ENCODE measurements around the gene PDCD4.

PDCD4 gene

DNA sequence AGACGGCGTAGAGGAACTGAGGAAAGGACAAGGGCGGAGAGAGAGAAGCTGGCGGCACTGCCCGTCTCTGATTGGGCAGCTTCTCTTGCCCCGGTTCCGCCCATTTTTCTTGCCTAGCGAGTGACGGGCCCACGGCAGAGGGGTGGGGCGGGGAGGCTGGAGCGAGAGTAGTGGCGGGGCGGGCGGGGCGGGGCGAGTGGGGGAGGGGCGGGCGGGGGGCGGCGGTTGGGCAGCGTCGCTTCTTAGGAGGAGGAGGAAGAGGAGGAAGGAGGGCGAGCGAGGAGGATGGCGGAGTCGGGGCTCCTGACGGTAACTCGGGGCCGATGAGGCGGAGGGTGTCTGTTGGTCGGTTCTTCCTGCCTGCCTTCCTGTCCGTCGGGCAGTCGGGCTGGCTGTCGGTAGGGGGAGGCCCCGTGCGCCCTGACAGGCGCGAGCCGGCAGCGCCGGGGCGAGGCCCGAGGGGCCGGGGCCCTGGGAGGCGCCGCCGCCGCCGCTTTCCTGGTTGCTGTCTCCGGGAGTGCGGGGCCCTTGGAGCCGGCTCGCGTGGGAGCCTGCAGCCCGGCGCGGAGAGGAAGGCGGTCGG is 47.7 kb downstream of the PDCD4 start, which contains the start of gene SHOC2:
Gene SHOC2 (plus strand): TSS at position 256 of the 583 bp plus-strand sequence. CDS start 44,755 bp downstream, outside the sequence.
- DNase-seq (ENCODE audit: low spot score), result no peak

DNA sequence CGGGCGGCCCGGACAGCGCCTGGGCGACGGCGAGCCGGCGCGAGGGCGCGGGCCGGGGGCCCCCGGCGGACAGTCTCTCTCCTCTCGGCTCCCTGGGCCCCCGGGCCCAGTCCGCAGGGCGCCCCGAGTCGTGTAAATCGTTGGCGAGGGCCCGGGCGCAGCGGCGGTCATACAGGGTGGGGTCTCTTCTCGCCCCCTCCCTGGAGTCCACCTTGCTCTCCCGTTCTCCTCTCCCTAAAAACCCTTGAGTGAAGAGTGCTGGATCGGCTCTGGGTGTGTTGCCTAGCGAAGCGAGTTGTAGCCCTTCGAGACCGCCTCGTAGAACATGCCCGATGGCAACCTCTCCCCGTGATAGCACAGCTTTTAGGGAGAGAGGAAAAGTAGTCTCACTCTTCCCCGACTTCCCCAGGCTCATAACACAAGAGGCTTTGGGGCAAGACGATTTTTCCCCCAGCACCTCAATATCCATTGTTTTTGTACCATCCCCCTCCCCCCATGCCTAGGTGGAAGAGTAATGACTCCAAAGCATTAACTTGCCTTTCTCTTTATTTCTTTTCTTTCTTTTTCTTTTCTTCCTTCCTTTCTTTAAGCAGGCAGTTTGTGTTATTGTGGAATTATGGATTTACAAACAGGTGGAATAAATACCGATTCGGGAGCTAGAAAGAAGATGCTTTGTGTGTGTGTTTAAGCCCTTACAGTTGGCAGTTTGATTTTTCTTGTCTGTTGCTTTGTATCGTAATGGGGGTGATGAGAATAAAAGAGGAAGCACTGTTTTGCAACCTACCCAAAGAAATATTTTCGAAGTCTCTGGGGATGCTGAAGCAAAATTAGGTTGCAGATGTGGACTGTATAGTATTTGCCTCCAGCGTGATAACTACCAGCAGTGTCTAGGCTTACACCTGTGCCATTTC is 48.5 kb downstream of the PDCD4 start:
- peak; percentile 64 for DNase-seq (ENCODE audit: low spot score)

DNA sequence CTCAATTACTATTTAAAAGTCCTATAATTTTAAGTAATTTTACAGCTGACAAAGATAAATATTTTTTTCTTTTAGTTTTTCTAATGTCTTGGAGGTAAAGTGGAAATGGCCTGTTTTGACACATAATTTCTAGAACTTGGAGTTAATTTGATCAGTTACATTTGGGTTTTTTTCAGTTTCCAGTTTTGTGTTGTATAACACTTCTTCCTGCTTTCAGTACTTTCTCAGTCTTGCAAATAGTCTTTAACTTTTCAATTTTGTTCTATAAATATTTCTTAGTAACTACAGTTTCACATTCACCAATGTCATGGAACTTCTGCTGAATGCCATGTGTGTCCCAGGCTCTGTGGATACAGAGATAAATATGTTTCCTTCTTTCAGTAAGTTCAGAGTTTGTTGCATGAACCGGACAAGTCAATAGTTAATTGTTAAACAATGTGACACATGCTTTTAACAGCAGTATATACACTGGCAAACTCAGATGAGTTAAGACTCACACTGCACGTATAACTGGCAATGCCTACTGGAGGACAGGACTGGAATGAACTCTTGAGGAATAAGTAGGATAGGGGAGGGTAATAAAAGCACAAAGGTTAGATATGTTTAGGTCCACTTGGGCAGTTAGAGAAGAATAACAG is 52.2 kb downstream of the PDCD4 start:
- DNase-seq (ENCODE audit: low spot score), result peak; percentile 3

DNA sequence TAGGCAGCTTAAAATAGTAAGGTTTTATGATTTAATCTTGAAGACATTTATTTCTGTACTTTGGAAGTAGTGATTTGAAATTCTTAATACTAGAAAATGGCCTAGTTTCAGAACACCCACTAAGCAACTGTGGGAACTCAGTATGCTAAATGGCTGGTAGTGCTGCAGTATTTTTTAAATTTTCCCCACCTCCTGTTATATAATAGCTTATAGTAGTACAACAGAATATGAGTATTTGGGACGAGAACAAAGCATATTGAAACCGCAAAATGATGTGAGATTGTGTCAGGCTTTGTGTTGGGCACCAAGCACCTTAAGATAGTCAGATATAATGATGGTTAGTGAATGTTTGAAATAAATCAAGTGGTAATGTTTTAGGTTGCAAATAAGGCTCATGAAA is 55.7 kb downstream of the PDCD4 start:
- no peak for DNase-seq (ENCODE audit: low spot score)

DNA sequence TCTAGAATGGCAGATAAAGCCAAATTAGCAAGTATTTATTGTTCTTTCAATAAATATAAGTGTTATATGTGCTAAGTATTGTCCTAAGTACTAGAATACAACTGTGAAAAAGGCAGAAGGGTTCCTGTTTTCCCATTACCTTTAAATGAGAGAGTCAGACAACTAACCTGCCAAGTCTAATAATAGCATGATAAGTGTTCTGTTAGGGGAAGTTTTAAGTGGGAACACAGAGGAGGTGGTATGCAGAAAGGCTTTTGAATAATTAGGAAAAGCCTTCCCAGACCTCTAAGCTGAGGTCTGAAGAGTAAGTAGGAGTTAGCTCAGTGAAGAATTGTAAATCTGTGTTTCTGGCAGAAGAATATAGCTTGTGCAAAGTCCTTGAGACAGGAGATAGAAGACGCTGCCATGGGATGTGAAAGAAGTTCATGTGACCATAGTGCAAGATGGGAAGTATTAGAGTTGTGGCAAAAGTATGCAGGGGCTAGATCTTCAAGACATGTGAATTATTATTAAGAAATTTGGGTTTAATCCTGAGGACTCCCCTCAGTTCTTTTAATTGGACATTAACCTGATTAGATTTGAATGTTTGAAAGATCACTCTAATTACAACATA is 60.1 kb downstream of the PDCD4 start:
- no peak for DNase-seq (ENCODE audit: low spot score)

DNA sequence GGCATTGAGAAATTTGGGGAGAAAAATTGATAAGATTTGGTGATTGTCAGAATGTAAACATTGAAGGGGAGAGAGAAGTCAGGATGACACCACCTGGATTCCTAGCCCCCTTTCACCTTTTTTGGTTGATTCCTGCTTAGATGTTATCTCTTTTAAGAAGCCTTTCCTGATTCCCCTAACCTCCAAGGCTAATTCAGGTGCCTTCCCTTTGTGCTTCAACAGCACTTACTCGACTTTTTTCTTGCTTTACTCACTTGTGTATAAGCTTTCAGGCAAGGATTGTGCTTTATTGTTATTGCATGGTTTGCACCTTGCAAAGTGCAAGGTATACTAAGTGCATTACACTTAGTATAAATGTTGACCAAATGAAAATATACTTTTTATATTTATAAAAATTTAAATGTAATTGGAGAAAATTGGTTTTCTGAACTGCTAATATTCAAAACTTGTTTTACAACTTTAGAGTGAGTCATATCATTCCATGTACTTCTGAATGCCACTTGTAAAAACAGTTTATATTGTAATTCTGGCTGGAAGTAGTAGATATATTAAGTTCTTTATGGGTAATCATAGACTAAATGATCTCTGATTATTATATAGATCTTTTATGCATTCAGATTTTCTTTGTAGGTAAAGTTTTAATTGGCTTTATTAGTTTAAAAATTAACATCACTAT is 60.9 kb downstream of the PDCD4 start:
- no peak for DNase-seq (ENCODE audit: low spot score)

DNA sequence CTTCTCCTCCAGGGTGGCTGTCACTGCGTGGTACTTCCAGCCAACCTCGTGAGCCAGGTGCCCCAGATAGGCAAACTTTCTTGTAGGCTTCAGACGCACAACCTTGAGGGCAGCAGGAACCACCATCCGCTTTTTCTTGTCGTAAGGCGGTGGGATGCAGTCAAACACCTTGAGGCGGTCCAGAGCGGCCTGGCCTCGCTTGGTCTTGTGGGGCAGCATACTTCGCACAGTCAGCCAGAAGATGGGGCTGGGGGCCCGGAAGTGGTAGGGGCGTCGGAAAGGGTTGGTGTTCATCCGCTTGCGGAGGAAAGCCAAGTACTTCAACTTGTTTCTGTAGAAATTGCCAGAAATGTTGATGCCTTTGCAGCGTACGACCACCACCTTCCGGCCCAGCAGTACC is 65.0 kb downstream of the PDCD4 start:
- no peak for DNase-seq (ENCODE audit: low spot score)

DNA sequence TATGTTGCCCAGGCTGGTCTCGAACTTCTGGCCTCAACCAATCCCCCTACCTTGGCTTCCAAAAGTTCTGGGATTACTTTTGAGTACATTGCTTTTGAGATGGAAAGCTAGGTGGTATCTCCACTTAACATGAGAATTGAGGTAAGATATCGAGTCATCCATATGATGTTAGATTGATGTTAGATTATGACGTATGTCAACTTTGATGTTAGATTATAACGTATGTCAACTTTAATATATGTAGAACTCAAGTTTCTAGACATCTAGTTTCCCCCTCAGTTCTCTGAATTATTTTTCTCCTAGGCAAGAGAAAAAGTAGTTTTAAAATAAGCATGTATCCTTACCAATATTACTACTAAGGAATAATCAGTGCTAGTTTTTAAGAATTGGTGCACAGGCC is 67.7 kb downstream of the PDCD4 start:
- no peak for DNase-seq (ENCODE audit: low spot score)

DNA sequence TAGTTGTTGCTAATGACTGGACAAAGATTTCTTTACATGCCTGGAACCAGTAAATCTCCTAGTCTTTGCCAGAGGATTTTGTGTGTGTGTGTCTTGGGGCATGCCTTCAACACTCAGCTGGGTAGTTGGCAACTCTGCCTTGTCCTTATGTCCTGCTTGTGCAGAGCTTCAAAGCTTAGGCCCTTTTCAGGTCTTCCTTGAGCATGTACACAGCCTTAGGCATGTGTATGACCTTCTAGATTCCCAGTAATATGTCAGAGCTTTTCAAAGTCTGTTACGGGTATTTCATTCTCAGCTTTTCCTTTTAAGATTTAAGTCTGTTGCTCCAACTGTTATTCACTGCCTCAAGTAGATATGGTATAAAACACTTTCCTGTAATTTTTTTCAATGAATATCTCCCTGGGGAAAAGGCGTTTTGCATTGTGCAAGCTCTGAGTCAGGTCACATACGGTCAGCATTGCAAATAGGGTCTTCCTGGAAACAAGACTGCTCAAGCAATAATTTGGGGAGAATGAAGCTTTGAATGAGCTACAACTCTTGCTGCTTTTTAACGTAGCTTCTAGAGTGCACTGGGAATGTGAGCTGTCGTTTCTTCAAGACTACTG is 73.2 kb downstream of the PDCD4 start:
- DNase-seq (ENCODE audit: low spot score), result no peak

DNA sequence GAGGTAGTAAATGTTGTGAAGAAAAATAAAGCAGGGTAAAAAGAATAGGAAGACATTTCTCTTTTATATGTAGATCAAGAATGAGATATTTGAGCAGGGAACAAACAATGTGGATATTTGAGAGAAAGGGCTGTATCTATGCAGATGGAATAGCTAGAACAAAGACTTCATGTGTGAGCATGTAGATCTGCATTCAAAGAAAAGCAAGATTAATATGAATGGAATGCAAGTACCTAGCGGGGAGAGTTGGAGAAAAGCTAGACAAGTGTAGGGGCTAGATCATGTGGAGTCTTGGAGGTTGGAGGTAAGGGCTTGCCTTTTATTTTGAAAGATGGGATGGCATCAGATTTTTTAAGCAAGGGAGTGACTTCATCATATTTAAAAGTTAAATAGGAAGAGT is 74.8 kb downstream of the PDCD4 start:
- no peak for DNase-seq (ENCODE audit: low spot score)

DNA sequence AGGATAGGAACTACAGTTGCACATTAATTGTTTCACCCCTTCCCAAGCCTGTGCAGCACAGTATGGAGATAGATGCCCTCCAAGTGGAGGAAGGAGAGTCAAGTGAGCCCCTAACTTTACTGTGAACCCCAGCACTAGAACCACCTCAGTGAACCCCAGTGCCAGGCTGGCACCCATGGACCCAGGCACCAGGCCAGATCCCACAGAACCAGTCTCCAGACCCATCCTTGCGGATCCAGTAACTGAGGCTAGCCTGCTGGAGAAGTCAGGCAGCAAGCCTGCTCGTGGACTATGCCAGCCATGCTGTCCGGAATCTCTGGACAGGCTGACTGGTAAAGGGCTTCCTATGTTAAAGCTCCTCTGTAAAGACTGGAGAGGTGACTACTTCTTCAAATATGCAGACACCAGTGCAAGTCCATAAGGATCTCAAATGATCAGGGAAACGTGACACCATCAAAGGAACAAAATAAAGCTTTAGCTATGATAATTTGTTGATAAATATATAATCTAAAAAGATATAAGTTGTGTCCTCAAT is 75.4 kb downstream of the PDCD4 start:
- DNase-seq (ENCODE audit: low spot score), result no peak

All from RKO (cell line).